Globus pallidus (tissue), 1 donor: ENCODE data around the gene CLHC1.
"Not testable (repeated sequence)": the region's sequence is repeated elsewhere in the genome, so short reads cannot be mapped to it uniquely, and the experiment has no call there.

Source experiments
- DNase-seq: peaks from one replicate; pipeline ENCODE4 v3.0.0-alpha.2; 2015; ENCODE audit warnings: low spot score

The CLHC1 gene

DNA sequence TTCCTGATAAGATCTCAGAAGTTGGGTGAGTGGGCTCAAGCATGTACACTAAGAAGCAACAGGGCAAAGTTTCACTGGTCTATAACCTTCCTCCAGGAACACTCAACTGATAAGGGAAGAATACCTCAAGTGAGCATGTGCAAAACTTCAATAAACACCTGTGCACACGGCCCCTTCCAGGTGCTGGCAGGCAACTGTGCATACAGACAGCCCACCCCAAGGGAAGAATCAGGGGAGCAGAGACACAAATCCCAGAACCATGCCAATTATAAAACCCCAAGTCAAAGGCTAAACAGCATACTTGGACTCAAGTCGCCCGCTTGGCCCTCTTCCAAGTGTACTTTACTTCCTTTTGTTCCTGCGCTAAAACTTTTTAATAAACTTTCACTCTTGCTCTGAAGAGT, 96.0 kb downstream of the CLHC1 start:
- DNase-seq, result peak; percentile 34

DNA sequence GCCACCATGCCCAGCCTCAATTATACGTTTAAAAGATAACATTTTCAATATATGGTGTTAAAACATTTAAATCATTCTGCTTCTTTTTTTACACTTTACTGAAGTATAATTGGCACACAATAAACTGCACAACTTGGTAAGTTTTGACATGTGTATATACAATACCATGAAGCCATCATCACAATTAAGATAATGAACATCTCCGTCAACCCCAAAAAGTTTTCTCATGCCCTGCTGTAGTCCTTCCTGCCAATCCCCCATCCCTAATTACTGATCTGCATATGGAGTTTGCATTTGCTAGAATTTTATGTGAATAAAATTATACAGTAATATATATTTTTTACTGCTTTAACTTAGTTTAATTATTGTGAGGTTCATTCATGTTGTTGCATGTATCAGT, 96.6 kb downstream of the CLHC1 start:
- DNase-seq, result no peak

DNA sequence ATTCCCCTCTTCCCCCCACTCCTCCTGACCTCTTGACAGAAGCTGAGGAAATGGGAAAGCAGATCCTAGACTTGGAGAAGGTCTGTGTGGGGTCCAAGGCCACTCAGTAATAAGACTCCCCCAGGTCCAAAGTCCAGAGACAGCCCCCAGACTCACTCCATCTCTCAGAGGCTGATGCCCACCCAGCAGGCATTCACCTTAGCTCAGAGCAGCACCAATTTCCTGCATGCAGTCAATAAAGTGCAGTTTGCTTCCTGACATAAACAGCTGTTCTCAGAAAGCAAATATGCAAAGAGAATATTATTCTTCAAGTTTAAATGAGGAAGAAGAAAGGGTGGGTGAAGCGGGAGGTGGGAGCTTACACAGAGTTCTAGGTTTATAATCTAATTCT, 97.8 kb downstream of the CLHC1 start:
- DNase-seq, result no peak

GRCh38 chr2:55133467-55134315, 98.4 kb downstream of the CLHC1 start:
- peak; percentile 96 for DNase-seq

GRCh38 chr2:55130849-55131248, 101.2 kb downstream of the CLHC1 start:
- DNase-seq, result no peak

DNA sequence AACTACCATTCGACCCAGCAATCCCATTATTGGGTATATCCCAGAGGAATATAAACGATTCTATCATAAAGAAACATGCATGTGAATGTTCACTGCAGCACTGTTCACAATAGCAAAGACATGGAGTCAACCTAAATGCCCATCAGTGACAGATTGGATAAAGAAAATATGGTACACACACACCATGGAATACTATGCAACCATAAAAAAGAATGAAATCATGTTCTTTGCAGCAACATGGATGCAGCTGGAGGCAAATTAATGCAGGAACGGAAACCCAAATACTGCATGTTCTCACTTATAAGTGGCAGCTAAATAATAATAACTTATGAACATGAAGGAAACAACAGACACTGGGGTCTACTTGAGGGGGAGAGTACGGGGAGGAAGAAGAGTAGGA, 105.5 kb downstream of the CLHC1 start:
- not testable (repeated sequence) for DNase-seq
